Esophagus squamous epithelium (tissue), 5 donors: ENCODE results near the gene NAA60. TPM values are rescaled to one million over a fixed set of nuclear protein-coding genes. Genes with fewer than 3 reads are reported as not detected.
A peak's percentile ranks its signal among the peaks of the same experiment; 100 is the strongest.

ENCODE experiments used
- DNase-seq: peaks from one replicate; lab custom pipeline; 2025; lab: John Stamatoyannopoulos, UW
- H3K27ac ChIP-seq, 4 donors: fragments of 200-600 bp; sonication (generic); one replicate each; pipeline ENCODE4 v1.5.1; 2016 to 2019; ENCODE audit warnings: mild to moderate bottlenecking in 1 of 4
- H3K27me3 ChIP-seq, 4 donors: fragments of 200-600 bp; sonication (generic); 1 replicate in 3 of 4; 2 replicates in 1 of 4; pipeline versions ENCODE4 v1.5.1 to v1.6.0; 2017 to 2021; ENCODE audit warnings: antibody characterized with exemption in 1 of 4
- H3K36me3 ChIP-seq, 3 donors: fragments of 200-600 bp; sonication (generic); one replicate each; pipeline ENCODE4 v1.5.1; 2016 to 2019
- H3K4me1 ChIP-seq, 3 donors: fragments of 200-600 bp; sonication (generic); one replicate each; pipeline ENCODE4 v1.5.1; 2017 to 2019
- H3K4me3 ChIP-seq, 4 donors: fragments of 200-600 bp; sonication (generic); 1 replicate in 3 of 4; 2 replicates in 1 of 4; pipeline ENCODE4 v1.5.1; 2016 to 2019; ENCODE audit warnings: mild to moderate bottlenecking in 2 of 4, moderate library complexity in 1 of 4
- H3K9me3 ChIP-seq, 3 donors: fragments of 200-600 bp; sonication (generic); one replicate each; pipeline ENCODE4 v1.5.1; 2016 to 2019
- POLR2A ChIP-seq, 4 donors: fragments of 450-650 bp; IDR thresholded peaks; one replicate each; pipeline ENCODE4 v1.6.1; 2017; ENCODE audit warnings: antibody characterized with exemption in 4 of 4, mild to moderate bottlenecking in 4 of 4, moderate library complexity in 3 of 4
- WGBS, 2 donors: methylation state at CpG; one replicate each; pipeline ENCODE4 v1.1.5; 2018; 5-methylcytosine and 5-hydroxymethylcytosine counted together
- intact Hi-C: fragments of 100-400 bp; cut with DNase I; formaldehyde crosslinking; loops from one replicate; pipeline ENCODE4 v1.15.0; 2022
- total RNA-seq, 4 donors: library from RNA; depleted of rRNA; stranded (reverse); fragments of >200 nt; gene quantifications; one replicate each; pipeline ENCODE4 v1.1.0, GENCODE V29; 2016
- TF ChIP-seq, protein P1 (sequence below), 6 experiments: fragments of 450-650 bp in 4 of 6; fragments of 200-600 bp in 2 of 6; sonication (generic) in 2 of 6; IDR thresholded peaks; one replicate each; pipeline ENCODE4 v1.5.1; 2016 to 2019; ENCODE audit warnings: antibody characterized with exemption in 6 of 6, mild to moderate bottlenecking in 4 of 6, moderate library complexity in 4 of 6
- donor health status: DM: yes; HTN: yes; CAD: no.

NAA60 gene
- total RNA-seq, 4 donors from 2014 or later = 21.0 to 31.6 (median 23.7) TPM

DNA sequence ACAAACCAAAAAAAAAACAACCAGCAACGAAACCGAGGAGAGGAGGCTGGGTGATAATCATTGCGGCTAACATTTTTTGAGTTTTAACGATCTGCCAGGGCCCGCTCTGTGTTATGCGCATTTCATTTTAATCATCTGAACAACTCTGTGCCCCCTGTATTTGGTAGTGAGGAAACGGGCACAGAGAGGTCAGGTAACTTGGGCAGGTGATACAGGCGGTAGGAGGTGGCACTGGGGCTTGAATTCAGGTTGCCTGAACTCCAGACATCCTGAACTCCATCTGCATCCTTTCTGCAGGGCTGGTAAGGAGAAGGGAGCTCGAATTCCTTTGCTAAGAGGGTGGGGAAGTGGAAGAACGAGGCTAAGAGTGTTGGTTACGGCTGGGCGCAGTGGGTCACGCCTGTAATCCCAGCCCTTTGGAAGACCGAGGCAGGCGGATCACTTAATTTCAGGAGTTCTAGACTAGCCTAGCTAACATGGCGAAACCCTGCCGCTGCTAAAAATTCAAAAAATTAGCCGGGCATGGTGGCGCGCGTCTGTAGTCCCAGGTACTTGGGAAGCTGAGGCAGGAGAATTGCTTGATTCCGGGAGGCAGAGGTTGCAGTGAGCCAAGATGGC is 58.4 kb downstream of the NAA60 start:
- Histone ChIP-seq H3K9me3 (no peaks in the 10 kb centered on the region), H3K4me1 (peaks cover 10 to 40% (median 29%) of the 10 kb centered on the region in 3 donors), H3K36me3 (peaks cover 0 to 24% (median 0%) of the 10 kb centered on the region in 3 donors), H3K27ac (peak overlapping the region in 2 of 4 donors; percentile 68 to 81), H3K4me3 (peak overlapping the region; percentile 69 to 94 (median 86)), H3K27me3 (no peaks in the 10 kb centered on the region)
- intact Hi-C loops = no loop called here
- TF ChIP-seq, protein P1, sequence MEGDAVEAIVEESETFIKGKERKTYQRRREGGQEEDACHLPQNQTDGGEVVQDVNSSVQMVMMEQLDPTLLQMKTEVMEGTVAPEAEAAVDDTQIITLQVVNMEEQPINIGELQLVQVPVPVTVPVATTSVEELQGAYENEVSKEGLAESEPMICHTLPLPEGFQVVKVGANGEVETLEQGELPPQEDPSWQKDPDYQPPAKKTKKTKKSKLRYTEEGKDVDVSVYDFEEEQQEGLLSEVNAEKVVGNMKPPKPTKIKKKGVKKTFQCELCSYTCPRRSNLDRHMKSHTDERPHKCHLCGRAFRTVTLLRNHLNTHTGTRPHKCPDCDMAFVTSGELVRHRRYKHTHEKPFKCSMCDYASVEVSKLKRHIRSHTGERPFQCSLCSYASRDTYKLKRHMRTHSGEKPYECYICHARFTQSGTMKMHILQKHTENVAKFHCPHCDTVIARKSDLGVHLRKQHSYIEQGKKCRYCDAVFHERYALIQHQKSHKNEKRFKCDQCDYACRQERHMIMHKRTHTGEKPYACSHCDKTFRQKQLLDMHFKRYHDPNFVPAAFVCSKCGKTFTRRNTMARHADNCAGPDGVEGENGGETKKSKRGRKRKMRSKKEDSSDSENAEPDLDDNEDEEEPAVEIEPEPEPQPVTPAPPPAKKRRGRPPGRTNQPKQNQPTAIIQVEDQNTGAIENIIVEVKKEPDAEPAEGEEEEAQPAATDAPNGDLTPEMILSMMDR (IDR thresholded peaks at IDR 0.05) = no peak
- no peak for TF ChIP-seq POLR2A (IDR thresholded peaks at IDR 0.05)
- 83 to 84% methylated on average over 22 of the region's 22 CpGs for WGBS, 2 donors
- no peak for DNase-seq

DNA sequence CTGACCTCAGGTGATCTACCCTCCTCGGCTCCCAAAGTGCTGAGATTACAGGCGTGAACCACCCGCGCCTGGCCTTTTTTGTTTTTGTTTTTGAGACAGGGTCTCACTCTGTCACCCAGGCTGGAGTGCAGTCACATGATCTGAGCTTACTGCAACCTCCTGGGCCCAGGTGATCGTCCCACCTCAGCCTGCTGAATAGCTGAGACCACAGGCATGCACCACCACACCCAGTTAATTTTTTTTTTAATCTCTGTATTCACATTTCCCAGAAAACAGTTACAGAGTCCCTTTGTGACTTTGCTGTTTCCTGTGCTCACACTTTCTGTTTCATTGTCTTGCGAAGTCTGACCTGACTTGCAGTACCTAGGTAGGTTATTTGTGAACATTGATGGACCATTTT is 60.0 kb downstream of the NAA60 start:
- peaks cover 10 to 40% (median 29%) of the 10 kb centered on the region in 3 donors for H3K4me1 ChIP-seq
- H3K27ac ChIP-seq = peak overlapping the region in 2 of 4 donors; percentile 42 to 67
- no peak overlapping the region for H3K4me3 ChIP-seq
- intact Hi-C loops = no loop called here
- TF ChIP-seq POLR2A (IDR thresholded peaks at IDR 0.05) = no peak
- TF ChIP-seq, protein P1 (IDR thresholded peaks at IDR 0.05) = no peak
- H3K36me3 ChIP-seq = peaks cover 0 to 41% (median 0%) of the 10 kb centered on the region in 3 donors
- no peak for DNase-seq
- 46 to 51% methylated on average over 6 of the region's 6 CpGs for WGBS, 2 donors
- no peaks in the 10 kb centered on the region for H3K9me3 ChIP-seq
- no peaks in the 10 kb centered on the region for H3K27me3 ChIP-seq

- TF ChIP-seq POLR2A (IDR thresholded peaks at IDR 0.05) = no peak
- TF ChIP-seq, protein P1 (IDR thresholded peaks at IDR 0.05) = no peak
- Histone ChIP-seq H3K27me3 (no peaks in the 10 kb centered on the region), H3K9me3 (no peaks in the 10 kb centered on the region), H3K4me1 (peaks cover 0 to 11% (median 3%) of the 10 kb centered on the region in 3 donors), H3K27ac (no peak overlapping the region), H3K36me3 (peaks cover 3 to 92% (median 6%) of the 10 kb centered on the region in 3 donors), H3K4me3 (no peak overlapping the region)
- 78 to 88% methylated on average over 7 of the region's 7 CpGs for WGBS, 2 donors
- intact Hi-C loops = no loop called here
- no peak for DNase-seq
Observed at GRCh38 chr16:3508736-3509135, 65.3 kb downstream of the NAA60 start.

DNA sequence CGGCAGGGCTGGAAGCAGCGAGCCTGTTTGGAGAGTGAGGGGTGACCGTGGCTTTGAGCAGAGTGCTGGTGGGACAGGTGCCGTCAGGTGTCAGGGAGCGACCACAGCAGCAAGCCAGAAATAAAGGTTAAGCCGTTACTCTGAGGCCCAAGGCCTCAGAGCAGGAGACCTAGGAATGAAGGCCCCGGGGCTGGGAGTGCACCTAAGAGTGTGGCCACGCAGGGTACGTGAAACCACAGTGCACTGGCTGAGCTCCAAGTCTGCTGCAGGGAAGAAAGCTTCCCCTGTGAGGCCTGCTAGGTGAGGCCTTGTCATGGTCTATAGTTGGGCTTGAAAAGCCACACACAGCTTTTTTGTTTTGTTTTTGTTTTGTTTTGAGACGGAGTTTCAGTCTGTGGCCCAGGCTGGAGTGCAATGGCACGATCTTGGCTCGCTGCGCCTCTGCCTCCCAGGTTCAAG is 66.0 kb downstream of the NAA60 start:
- H3K4me3 ChIP-seq = no peak overlapping the region
- 63 to 75% methylated on average over 12 to 13 of the region's 13 CpGs for WGBS, 2 donors
- H3K4me1 ChIP-seq = peaks cover 0 to 6% (median 0%) of the 10 kb centered on the region in 3 donors
- H3K9me3 ChIP-seq = no peaks in the 10 kb centered on the region
- no peaks in the 10 kb centered on the region for H3K27me3 ChIP-seq
- H3K27ac ChIP-seq = no peak overlapping the region
- H3K36me3 ChIP-seq = peaks cover 3 to 99% (median 6%) of the 10 kb centered on the region in 3 donors
- TF ChIP-seq POLR2A (IDR thresholded peaks at IDR 0.05) = no peak
- TF ChIP-seq, protein P1 (IDR thresholded peaks at IDR 0.05) = no peak
- DNase-seq = no peak
- intact Hi-C loops = no loop called here

GRCh38 chr16:3510416-3510815 is 66.9 kb downstream of the NAA60 start:
- Histone ChIP-seq H3K9me3 (no peaks in the 10 kb centered on the region), H3K36me3 (peaks cover 3 to 99% (median 6%) of the 10 kb centered on the region in 3 donors), H3K27me3 (no peaks in the 10 kb centered on the region), H3K4me3 (no peak overlapping the region), H3K27ac (no peak overlapping the region), H3K4me1 (peaks cover 0 to 6% (median 0%) of the 10 kb centered on the region in 3 donors)
- TF ChIP-seq POLR2A (IDR thresholded peaks at IDR 0.05) = no peak
- TF ChIP-seq, protein P1 (IDR thresholded peaks at IDR 0.05) = no peak
- intact Hi-C loops = no loop called here
- no peak for DNase-seq
- WGBS, 2 donors = 92 to 95% methylated on average over 5 to 6 of the region's 10 CpGs
